Lower lobe of right lung (tissue), 2 donors: ENCODE results near the gene PEG3. TPM values are rescaled to one million over a fixed set of nuclear protein-coding genes. Genes with fewer than 3 reads are reported as not detected.

Source experiments
- ATAC-seq, 2 donors: fragments of 200-7000 bp; cut with Tn5 transposase; one replicate each; pipeline ENCODE4 v1.9.1; 2020 to 2022; ENCODE audit warnings: mild to moderate bottlenecking in 2 of 2, moderate library complexity in 2 of 2
- DNase-seq: peaks from one replicate; pipeline ENCODE4 v3.0.0-alpha.2; 2020
- H3K27ac ChIP-seq: fragments of 200-600 bp; one replicate; pipeline ENCODE4 v1.8.0; 2022
- H3K27me3 ChIP-seq: fragments of 200-600 bp; one replicate; pipeline ENCODE4 v1.8.0; 2022; ENCODE audit warnings: low read depth
- H3K36me3 ChIP-seq: fragments of 200-600 bp; one replicate; pipeline ENCODE4 v1.8.0; 2022; ENCODE audit warnings: mild to moderate bottlenecking
- H3K4me1 ChIP-seq: fragments of 200-600 bp; one replicate; pipeline ENCODE4 v1.8.0; 2022
- H3K4me3 ChIP-seq: fragments of 200-600 bp; one replicate; pipeline ENCODE4 v1.8.0; 2022; ENCODE audit warnings: mild to moderate bottlenecking
- H3K9me3 ChIP-seq: fragments of 200-600 bp; one replicate; pipeline ENCODE4 v1.8.0; 2022
- CTCF ChIP-seq: fragments of 200-600 bp; IDR thresholded peaks from one replicate; pipeline ENCODE4 v1.8.0; 2022; ENCODE audit warnings: antibody characterized with exemption, mild to moderate bottlenecking
- intact Hi-C: fragments of 100-400 bp; cut with DNase I; formaldehyde crosslinking; loops from one replicate; pipeline ENCODE4 v1.11.0; 2022
- total RNA-seq: library from RNA; stranded (reverse); fragmentation: NEBNext Ultra II Directional; extraction: Animal tissue kit (Norgen Biotek cat#: 25700); gene quantifications from one replicate; pipeline ENCODE4 v1.2.1, GENCODE V29; 2021
- donor health status: DM: no; HTN: yes; CAD: no; lungs with severe emphysema.

Gene PEG3
- total RNA-seq, 1 donor from 2014 or later: 5.0 TPM

- Histone ChIP-seq H3K27me3 (no peaks in the 10 kb centered on the region), H3K9me3 (no peaks in the 10 kb centered on the region), H3K4me1 (peaks cover 8% of the 10 kb centered on the region), H3K36me3 (no peaks in the 10 kb centered on the region), H3K27ac (no peak overlapping the region), H3K4me3 (no peak overlapping the region)
- intact Hi-C loops: no loop called here
- DNase-seq: no peak
- ATAC-seq: no peak
- TF ChIP-seq CTCF: no peak
Observed at GRCh38 chr19:56832352-56832928, 8.1 kb downstream of the PEG3 start.

GRCh38 chr19:56831255-56831654 is 9.3 kb downstream of the PEG3 start:
- H3K4me3 ChIP-seq: no peak overlapping the region
- H3K27me3 ChIP-seq: no peaks in the 10 kb centered on the region
- intact Hi-C loops: no loop called here
- ATAC-seq (no peak), DNase-seq (no peak)
- no peak for TF ChIP-seq CTCF
- peaks cover 8% of the 10 kb centered on the region for H3K4me1 ChIP-seq
- H3K36me3 ChIP-seq: no peaks in the 10 kb centered on the region
- no peak overlapping the region for H3K27ac ChIP-seq
- H3K9me3 ChIP-seq: no peaks in the 10 kb centered on the region

GRCh38 chr19:56829596-56829995 is 10.9 kb downstream of the PEG3 start:
- DNase-seq (no peak), ATAC-seq (no peak)
- H3K4me1 ChIP-seq: peaks cover 8% of the 10 kb centered on the region
- H3K9me3 ChIP-seq: no peaks in the 10 kb centered on the region
- H3K36me3 ChIP-seq: no peaks in the 10 kb centered on the region
- H3K4me3 ChIP-seq: no peak overlapping the region
- no peak overlapping the region for H3K27ac ChIP-seq
- intact Hi-C loops: no loop called here
- no peaks in the 10 kb centered on the region for H3K27me3 ChIP-seq
- TF ChIP-seq CTCF: no peak

GRCh38 chr19:56827708-56828107 is 12.8 kb downstream of the PEG3 start:
- no peak for TF ChIP-seq CTCF
- no peak overlapping the region for H3K4me3 ChIP-seq
- no peaks in the 10 kb centered on the region for H3K9me3 ChIP-seq
- H3K36me3 ChIP-seq: no peaks in the 10 kb centered on the region
- H3K27me3 ChIP-seq: no peaks in the 10 kb centered on the region
- peaks cover 8% of the 10 kb centered on the region for H3K4me1 ChIP-seq
- ATAC-seq: no peak
- H3K27ac ChIP-seq: no peak overlapping the region
- intact Hi-C loops: no loop called here
- DNase-seq: no peak

- H3K4me3 ChIP-seq: no peak overlapping the region
- H3K27ac ChIP-seq: no peak overlapping the region
- DNase-seq (no peak), ATAC-seq (no peak)
- TF ChIP-seq CTCF: no peak
- no peaks in the 10 kb centered on the region for H3K4me1 ChIP-seq
- H3K9me3 ChIP-seq: no peaks in the 10 kb centered on the region
- no peaks in the 10 kb centered on the region for H3K36me3 ChIP-seq
- intact Hi-C loops: no loop called here
- H3K27me3 ChIP-seq: no peaks in the 10 kb centered on the region
Observed at GRCh38 chr19:56823956-56824355, 16.6 kb downstream of the PEG3 start.

- H3K4me3 ChIP-seq: no peak overlapping the region
- H3K36me3 ChIP-seq: no peaks in the 10 kb centered on the region
- no peak for DNase-seq
- no peaks in the 10 kb centered on the region for H3K9me3 ChIP-seq
- no peaks in the 10 kb centered on the region for H3K27me3 ChIP-seq
- no peak for ATAC-seq
- H3K4me1 ChIP-seq: no peaks in the 10 kb centered on the region
- intact Hi-C loops: no loop called here
- H3K27ac ChIP-seq: no peak overlapping the region
- no peak for TF ChIP-seq CTCF
Observed at GRCh38 chr19:56823417-56823816, 17.1 kb downstream of the PEG3 start.
